ENCODE measurements around the gene IRX5.

Gene IRX5

DNA sequence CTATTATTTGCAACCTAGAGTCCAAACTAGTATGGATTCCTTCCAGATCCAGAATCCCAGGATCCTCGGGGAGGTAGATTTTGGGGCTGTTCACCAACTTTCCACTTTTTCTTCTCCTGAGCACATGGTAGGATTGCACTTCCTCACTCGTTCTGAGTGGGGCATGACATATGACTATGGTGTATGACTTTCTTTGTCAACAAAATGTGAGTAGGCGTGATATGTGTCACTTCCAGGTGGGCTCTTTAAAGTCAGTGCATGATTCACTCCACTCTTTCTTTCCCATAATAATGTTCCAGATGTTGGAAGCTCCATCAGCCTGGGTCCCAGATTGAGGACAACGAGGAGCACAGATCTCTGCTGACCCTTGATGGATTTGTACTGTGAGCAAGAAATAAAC, 21.5 kb downstream of the IRX5 start:
- DNase-seq (ENCODE audit: low spot score): no peak

DNA sequence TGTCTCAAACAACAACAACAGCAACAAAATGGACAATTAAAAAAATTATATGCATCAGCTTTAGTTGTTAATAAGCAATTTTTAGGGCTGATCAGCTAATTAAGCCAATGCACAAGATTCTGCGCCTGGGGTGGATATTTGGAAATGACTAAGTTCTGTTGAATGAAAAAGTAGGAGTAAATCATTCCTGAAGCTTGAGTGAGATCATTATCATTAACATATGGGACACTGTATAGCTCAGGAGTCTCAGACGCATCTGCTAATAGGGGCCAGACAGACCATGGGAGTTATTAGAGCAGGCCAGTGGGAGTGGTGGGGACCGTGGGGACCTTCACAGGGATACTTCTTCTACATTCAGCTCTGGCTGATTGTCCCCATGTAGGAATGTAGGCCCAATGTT, 22.8 kb downstream of the IRX5 start:
- no peak for DNase-seq (ENCODE audit: low spot score)

DNA sequence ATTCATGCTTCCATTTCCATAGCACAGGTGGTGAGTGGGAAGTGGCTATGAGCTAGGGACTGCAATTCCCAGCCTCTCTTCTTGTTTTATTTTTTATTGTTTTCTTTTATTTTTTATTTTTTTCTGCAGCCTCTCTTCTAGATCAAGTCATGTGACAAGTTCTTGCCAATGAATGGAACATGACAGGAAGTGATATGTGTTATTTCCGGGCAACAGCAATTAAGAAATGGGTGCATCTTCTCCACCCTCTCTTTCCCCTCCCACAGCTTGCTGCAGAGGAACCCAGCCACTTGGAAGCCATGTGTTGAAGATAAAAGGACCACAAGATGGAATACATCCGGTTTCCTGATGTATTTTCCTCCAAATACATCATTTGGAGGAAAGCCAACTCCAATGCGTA, 23.6 kb downstream of the IRX5 start:
- no peak for DNase-seq (ENCODE audit: low spot score)

DNA sequence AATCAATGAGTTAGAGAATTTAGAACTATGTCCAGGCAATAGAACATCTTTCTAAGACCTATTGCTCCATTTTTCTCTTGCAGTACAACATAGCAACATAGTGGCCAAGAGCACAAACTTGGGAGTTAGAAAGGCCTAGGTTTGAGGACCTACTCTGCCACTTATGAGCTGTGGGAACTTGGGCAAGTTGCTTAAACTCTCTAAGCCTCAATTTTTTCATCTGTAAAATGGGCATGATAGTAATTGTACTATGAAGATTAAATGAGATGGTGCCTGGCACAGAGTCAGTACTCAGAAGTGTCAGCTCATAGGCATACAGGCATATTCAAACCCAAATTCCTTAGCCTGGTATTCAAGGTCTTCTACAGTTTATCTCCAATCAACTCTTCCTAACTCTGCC, 25.1 kb downstream of the IRX5 start:
- DNase-seq (ENCODE audit: low spot score): no peak

DNA sequence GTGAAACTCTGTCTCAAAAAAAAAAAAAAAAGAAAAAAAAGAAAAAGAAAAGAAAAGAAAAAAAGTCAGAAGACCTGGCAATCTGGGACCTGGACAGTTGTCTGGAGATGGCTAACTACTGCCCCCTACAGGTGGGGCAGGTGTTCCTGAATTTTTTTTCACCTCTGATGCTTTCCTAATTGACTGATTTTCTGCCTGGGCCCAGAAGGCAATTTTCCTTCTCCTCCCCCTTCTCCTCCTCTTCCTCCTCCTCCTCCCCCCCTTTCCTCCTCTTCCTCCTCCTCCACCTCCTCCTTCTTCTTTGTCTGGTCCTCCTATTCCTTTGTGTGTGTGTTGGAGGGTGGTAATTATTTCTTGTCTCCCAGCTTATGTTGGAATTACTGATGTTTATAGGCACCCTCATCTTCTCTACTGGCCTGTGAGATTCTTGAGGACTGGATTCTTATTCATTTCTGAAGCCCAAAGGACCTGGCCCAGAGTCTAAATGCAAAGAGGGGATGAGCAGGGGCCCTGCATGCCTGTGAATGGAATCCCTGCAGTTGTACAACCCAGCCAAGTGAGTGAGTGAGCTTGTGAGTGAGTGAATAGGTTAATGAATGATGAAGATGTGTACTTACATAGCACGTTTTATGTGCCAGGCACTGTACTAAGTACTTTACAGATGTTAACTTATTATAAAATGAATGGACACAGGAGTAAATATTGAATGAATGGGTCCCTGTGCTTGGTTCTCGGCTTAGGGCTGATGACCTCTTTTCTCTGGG, 26.9 kb downstream of the IRX5 start:
- peak; percentile 40 for DNase-seq (ENCODE audit: low spot score)

DNA sequence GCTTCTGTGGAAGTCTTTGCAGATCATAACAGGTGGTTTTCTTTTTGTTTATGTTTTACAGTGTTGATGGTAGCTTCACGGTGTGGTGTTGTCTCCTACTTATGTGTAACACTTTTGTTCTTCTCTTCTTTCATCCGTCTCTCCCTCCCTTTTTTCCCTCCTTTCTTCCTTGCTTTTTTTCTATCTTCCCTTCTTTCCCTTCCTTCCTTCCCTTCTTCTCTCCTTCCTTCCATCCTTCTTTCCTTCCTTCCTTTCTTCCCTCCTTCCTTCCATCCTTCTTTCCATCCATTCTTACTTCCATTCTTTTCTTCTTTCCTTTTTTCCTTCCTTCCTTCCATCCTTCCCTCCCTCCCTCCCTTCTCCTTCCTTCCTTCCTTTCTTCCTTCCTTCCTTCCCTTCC, 31.4 kb downstream of the IRX5 start:
- DNase-seq (ENCODE audit: low spot score): no peak

DNA sequence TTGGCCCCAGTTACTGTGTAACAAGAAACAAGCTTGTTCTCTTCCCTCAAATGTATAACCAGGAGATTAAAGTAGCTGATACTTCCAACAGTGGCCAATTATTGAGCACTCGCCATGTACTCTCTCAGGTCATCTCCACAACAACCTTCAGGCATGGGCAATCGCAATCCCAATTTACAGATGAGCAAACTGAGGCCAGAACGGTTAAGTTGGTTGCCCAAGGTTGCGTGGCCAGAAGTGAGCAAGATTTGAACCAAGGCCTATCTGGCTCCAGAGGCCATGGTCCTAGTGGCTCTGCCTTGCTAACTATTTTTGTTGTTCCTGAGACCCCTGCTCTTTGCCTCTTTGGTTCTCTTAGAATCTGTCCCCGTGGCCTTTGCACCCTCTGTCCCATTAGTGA, 33.6 kb downstream of the IRX5 start:
- DNase-seq (ENCODE audit: low spot score): no peak

DNA sequence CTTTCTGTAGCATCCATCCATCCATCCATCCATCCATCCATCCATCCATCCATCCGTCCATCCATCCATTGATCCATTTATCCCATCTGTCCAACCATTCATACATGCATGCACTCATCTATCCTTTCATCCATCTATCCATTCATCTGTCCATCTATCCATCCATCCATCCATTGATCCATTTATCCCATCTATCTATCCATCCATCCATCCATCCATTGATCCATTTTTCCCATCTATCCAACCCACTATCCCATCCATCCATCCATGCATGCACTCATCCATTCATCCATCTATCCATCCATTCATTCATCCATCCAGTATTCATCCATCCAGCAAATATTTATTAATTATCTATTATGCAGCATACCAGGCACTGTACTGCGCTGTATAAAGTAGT, 34.8 kb downstream of the IRX5 start:
- no peak for DNase-seq (ENCODE audit: low spot score)

DNA sequence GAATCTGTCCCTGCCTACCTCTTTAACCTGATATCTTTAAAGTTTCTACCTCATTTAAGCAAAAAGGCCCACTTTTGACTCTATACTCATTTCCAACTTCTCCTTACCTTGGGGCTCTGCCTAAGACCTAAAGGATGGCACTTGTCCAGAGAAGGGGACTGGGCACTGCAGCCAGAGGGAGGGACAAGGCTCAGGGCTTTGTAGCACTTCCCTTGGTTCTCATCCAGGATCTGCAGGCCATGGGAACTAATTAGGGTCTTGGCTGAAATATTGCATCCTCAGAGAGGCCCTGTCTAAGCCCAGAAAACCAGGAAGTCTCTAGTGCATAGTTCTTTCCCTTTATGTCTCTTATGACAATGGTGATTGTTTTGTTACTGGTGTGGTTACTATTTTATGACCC, 37.3 kb downstream of the IRX5 start:
- DNase-seq (ENCODE audit: low spot score): no peak

DNA sequence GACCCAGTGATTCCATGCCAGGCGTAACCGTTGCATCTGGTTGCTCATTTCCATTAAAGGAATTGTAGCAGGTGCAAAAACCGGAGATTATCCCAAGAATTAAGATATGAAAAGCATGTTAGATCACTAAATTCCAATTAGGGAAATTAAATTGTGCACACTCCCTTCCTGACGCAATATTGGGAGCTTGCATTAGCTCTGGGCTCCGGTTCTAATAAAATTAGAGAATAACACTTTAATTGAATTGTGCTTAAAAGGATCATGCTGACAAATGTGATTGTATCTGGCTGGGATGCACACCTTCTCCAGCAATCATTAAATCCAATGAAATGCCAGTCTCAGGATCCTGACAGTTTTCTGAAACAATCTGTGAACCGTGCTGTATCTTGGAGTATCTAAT, 38.1 kb downstream of the IRX5 start:
- no peak for DNase-seq (ENCODE audit: low spot score)

DNA sequence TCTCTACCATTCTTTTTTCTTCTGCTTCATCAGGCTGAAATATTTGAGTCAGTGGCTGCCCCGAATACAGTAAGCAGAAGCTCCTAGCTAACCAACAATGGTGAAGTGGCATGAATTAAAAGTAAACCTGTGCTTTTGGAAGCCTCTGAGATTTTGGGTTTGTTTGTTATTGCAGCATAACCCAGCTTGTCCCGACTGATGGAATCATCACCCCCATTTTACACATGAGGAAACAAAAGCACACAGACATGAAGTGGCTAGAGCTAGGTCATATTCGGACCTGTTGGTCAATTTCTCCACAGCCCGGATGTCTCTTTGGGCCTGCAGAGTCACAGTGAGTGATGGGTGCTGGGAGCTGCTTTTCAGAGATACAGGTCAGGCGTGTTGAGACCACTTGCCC, 39.4 kb downstream of the IRX5 start:
- DNase-seq (ENCODE audit: low spot score): no peak

DNA sequence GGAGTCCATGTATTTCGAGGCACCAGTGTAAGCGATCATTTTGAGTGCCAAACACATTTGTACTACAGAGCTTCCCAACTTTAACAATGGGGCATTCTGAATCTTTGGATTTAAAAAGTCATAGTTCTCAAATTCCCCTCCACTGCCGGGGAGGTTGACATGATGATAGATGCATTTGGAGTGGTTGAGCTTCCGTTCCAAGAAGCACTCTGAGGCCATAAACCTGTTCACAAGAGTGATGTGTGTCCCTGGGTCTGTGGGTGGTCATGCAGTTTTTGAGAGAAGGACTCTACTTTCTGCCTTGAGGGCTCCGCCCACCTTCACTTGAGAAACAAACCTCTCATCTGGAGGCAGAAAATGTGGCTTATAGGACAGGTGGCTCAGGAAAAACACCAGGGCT, 43.7 kb downstream of the IRX5 start:
- DNase-seq (ENCODE audit: low spot score): no peak

DNA sequence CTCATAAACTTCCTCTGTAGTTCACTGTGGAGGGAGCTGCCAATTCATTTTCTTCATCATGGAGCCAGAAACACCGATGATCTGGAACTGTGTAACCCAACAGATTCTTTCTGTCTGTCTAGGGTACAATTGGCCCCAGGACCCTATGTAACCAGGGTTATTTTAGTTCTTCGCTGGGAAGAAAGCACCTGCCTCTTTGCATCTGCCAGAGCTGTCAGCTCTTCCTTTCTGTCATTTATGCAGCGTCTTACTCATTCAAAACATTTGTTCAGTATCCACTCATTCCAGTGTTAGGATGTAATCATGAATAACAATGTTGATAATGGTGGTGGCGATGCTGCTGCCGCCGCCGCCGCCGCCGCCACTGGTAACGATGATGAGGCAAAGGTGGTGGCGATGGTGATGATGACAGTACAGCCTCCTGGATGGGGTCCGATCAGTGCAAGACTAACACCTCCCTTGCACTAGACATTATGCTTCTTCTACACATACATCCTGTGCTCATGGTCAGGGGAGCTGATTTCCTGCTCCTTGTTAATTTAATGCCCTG, 46.1 kb downstream of the IRX5 start:
- no peak for DNase-seq (ENCODE audit: low spot score)

DNA sequence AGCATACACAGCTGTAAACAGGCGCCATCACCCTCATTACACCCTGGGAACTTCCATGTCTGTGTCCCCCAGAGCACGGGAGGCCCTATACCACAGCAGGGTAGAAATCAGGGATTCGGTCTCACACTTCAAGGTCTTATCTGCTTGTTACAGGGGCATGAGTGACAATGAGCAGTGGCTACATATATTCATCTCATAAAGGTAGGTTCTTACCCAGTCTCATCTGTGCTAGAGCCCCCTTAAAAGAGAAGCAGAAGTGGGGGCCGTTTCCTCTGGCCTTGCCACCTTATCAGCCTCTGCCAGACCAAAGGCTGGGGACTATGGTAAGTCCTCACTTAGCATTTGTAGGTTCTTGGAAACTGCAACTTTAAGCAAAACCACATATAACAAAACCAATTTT, 46.5 kb downstream of the IRX5 start:
- DNase-seq (ENCODE audit: low spot score): no peak

DNA sequence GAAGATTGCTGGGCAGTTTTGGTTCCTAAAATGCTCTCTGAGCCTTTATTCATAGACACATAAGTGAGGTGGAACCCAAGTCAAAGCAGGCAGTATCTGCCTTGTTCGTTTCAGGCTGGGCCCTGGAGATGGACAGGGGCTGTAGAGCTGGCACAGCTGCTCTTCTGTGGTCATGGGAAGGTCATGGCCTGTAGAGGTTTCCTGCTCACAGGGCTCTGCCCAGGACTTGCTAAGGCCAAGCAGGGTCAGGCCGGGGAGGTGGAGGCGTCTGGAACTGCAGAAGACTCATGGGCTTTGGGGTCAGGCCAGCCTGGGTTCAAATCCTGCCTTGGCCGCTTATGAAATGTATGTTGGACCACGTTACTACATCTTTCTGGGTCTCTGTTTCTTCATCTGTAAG, 50.2 kb downstream of the IRX5 start:
- DNase-seq (ENCODE audit: low spot score): no peak
